Right lobe of liver (tissue), 4 donors: ENCODE measurements around the gene ABLIM2.

Experiments used
- CTCF ChIP-seq, 4 donors: fragments of 200-600 bp in 3 of 4; fragments of 450-650 bp in 1 of 4; IDR thresholded peaks; one replicate each; pipeline versions ENCODE4 v1.5.1 to v1.8.0; 2016 to 2022; ENCODE audit warnings: antibody characterized with exemption in 4 of 4, mild to moderate bottlenecking in 2 of 4
- POLR2A ChIP-seq: fragments of 450-650 bp; IDR thresholded peaks from one replicate; pipeline ENCODE4 v1.6.1; 2017; ENCODE audit warnings: antibody characterized with exemption, mild to moderate bottlenecking
- donor health status: DM: no; HTN: no; CAD: no.
- donor health status: DM: no; HTN: no; CAD: no.
- donor health status: DM: no; HTN: yes; CAD: no.

GRCh38 chr4:8147231-8147970 lies 11.2 kb downstream of the ABLIM2 start:
- no peak for TF ChIP-seq CTCF (IDR thresholded peaks at IDR 0.05)
- no peak for TF ChIP-seq POLR2A
